ENCODE data around the gene TRIP6.

The TRIP6 gene

DNA sequence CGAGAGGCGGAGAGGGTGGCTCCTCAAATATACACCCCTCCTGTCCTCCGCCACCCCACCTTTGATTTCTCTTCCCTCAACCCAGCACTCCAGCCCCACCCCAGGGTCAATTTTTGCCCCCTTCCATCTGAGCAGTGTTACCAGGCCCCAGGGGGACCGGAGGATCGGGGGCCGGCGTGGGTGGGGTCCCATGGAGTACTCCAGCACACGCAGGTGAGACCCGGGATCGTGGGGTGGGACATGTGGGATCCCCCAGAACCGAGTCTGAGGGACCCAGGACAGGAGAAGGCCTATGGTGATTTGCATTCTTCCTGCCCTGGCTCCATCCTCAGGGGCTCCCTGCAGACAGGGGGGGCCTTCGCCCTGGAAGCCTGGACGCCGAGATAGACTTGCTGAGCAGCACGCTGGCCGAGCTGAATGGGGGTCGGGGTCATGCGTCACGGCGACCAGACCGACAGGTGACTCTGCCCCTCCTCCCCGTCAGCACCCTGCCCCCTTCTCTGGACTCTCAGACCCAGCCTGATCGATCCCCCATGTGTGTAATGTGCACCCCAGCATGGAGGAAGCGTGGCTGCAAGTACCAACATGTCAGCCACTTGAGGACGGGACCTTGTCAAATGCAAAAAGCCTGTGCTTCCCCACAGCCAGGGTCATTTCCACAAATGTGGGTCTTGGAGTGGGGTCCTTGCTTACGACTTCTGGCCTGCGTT is 744 bp downstream of the TRIP6 start:
- in situ Hi-C loops (cut with MboI; ENCODE audit: low sequenced_read_pairs), result no loop called here

- in situ Hi-C loops (cut with MboI; ENCODE audit: low sequenced_read_pairs), result no loop called here
Observed at GRCh38 chr7:100873599-100874299, 6.6 kb downstream of the TRIP6 start.

- in situ Hi-C loops (cut with MboI; ENCODE audit: low sequenced_read_pairs), result no loop called here
Observed at GRCh38 chr7:100874300-100874576, 7.1 kb downstream of the TRIP6 start.

- in situ Hi-C loops (cut with MboI; ENCODE audit: low sequenced_read_pairs), result no loop called here
Observed at GRCh38 chr7:100874577-100875355, 7.6 kb downstream of the TRIP6 start, which contains the start of gene SRRT. SRRT (plus strand) TSS chr7:100875103; CDS start chr7:100875591, 488 bp downstream.

DNA sequence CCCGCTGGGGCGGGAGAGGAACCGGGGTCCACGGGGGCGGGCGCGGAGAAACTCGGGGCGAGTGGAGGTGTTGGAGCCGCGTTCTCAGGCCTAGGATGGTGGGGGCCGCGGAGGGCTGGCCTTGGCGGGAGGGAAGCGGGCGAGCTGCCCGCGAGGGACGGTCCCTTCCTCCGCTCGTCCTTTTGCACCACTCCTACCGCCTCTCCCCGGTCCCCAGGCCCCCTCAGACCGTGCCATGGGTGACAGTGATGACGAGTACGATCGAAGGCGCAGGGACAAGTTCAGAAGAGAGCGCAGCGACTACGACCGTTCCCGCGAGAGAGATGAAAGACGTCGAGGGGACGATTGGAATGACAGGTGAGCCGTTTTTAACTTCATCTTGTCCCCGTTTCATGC is 8.2 kb downstream of the TRIP6 start:
- in situ Hi-C loops (cut with MboI; ENCODE audit: low sequenced_read_pairs), result no loop called here

DNA sequence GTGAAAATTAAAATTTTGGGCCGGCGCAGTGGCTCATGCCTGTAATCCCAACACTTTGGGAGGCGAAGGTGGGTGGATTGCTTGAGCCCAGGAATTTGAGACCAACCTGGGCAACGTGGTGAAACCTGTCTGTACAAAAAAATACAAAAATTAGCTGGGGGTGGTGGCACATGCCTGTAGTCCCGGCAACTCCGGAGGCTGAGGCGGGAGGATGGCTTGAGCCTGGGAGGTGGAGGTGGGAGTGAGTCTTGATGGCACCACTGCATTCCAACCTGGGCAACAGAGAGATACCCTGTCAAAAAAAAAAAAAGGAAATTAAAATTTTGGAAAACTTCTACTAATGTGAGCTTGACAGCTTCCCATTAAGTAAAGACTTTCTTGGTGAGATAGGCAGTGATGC is 10.8 kb downstream of the TRIP6 start:
- in situ Hi-C loops (cut with MboI; ENCODE audit: low sequenced_read_pairs), result no loop called here

GRCh38 chr7:100878685-100879084 is 11.5 kb downstream of the TRIP6 start:
- in situ Hi-C loops (cut with MboI; ENCODE audit: low sequenced_read_pairs), result no loop called here

DNA sequence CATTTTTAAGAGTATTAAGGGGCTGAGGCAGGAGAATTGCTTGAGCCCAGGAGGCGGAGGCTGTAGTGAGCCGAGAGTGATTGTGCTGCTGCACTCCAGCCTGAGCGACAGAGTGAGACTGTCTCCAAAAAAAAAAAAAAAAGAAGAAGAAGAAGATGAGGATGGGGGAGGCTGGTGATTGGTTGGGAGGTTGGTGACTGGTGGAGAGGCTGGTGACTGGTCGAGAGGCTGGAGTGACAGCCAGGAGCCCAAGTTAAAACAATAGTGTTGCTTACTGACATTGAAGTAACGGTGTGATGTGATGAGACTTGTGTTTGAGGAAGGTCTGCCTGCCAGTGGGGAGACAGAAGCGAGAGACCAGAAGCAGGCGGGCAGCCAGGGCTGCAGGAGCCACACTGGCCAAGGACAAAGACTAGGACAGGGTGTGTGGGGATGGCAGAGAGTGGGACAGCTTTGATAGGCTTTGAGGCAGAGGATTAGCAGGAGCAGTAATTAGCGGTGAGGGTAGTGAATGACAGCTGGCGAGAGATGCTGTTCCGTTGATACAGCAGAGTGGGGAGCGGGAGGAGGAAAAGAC is 12.6 kb downstream of the TRIP6 start:
- in situ Hi-C loops (cut with MboI; ENCODE audit: low sequenced_read_pairs), result no loop called here

GRCh38 chr7:100880645-100881044 is 13.5 kb downstream of the TRIP6 start:
- in situ Hi-C loops (cut with MboI; ENCODE audit: low sequenced_read_pairs), result no loop called here

- in situ Hi-C loops (cut with MboI; ENCODE audit: low sequenced_read_pairs), result no loop called here
Observed at GRCh38 chr7:100881136-100881535, 13.9 kb downstream of the TRIP6 start.

- in situ Hi-C loops (cut with MboI; ENCODE audit: low sequenced_read_pairs), result no loop called here
Observed at GRCh38 chr7:100882201-100882600, 15.0 kb downstream of the TRIP6 start.

- in situ Hi-C loops (cut with MboI; ENCODE audit: low sequenced_read_pairs), result no loop called here
Observed at GRCh38 chr7:100882785-100883526, 15.8 kb downstream of the TRIP6 start.

DNA sequence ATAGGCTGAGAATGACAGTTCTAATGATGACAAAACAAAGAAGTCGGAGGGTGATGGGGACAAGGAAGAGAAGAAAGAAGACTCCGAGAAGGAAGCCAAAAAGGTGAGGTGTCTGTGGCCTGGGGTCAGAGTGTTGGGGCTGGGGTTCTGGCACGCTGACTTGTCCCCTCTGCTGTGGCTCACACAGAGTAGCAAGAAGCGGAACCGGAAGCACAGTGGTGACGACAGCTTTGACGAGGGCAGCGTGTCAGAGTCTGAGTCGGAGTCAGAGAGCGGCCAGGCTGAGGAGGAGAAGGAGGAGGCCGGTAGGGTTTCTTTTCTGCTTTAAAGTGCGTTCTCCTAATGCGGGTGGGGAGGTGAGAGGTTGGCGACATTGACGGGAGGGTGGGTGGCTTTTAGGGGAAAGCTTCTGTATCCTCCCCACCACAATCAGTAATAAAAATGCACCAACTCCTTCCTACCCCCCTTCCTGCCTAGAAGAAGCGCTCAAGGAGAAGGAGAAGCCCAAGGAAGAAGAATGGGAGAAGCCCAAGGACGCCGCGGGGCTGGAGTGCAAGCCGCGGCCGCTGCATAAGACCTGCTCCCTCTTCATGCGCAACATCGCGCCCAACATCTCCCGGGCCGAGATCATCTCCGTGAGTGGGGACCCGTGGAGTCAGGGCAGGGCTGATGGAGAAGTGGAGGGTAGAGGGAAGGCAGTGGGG is 17.7 kb downstream of the TRIP6 start:
- in situ Hi-C loops (cut with MboI; ENCODE audit: low sequenced_read_pairs), result no loop called here

GRCh38 chr7:100885440-100886141 is 18.4 kb downstream of the TRIP6 start:
- in situ Hi-C loops (cut with MboI; ENCODE audit: low sequenced_read_pairs), result no loop called here

- in situ Hi-C loops (cut with MboI; ENCODE audit: low sequenced_read_pairs), result no loop called here
Observed at GRCh38 chr7:100886142-100886935, 19.2 kb downstream of the TRIP6 start.

GRCh38 chr7:100886936-100887515 is 19.8 kb downstream of the TRIP6 start:
- in situ Hi-C loops (cut with MboI; ENCODE audit: low sequenced_read_pairs), result no loop called here

- in situ Hi-C loops (cut with MboI; ENCODE audit: low sequenced_read_pairs), result no loop called here
Observed at GRCh38 chr7:100887516-100888290, 20.5 kb downstream of the TRIP6 start.

All from hTERT RPE-1 (cell line).